Measurements from ENCODE around the gene P2RY8.
"Not testable (repeated sequence)": the region's sequence is repeated elsewhere in the genome, so short reads cannot be mapped to it uniquely, and the experiment has no call there.

Gene P2RY8

GRCh38 chrX:1576201-1576992 lies 39.4 kb upstream of the P2RY8 start:
- Histone ChIP-seq H3K27me3 (ENCODE audit: control insufficient read depth, low read length) (no peaks in the 10 kb centered on the region), H4K20me1 (ENCODE audit: control insufficient read depth, insufficient read depth, low read depth, low read length) (no peaks in the 10 kb centered on the region), H3F3A (ENCODE audit: control insufficient read depth, insufficient read depth) (peaks cover 10% of the 10 kb centered on the region), H3K4me3 (ENCODE audit: low read length) (no peak overlapping the region), H3K36me3 (ENCODE audit: control insufficient read depth, low read length) (no peaks in the 10 kb centered on the region), H3K9me2 (replicated peaks; ENCODE audit: control insufficient read depth, low read length) (no peaks in the 10 kb centered on the region), H3K9me3 (ENCODE audit: control insufficient read depth, insufficient read depth, low read length) (no peaks in the 10 kb centered on the region), H3K4me2 (ENCODE audit: low read length) (peak overlapping the region; percentile 25; the same call in 1 of the 2 replicates), H3K79me2 (ENCODE audit: control insufficient read depth, low read length) (no peaks in the 10 kb centered on the region), H3K27ac (ENCODE audit: low read depth, low read length) (no peak overlapping the region; the same call in 1 of the 2 replicates), H3K4me1 (ENCODE audit: control insufficient read depth, low read length) (peaks cover 17% of the 10 kb centered on the region)
- no peak for TF ChIP-seq CTCF (IDR thresholded peaks at IDR 0.05; ENCODE audit: low read depth, low read length, poor library complexity, severe bottlenecking)
- no peak for TF ChIP-seq EZH2phosphoT487 (IDR thresholded peaks at IDR 0.05; ENCODE audit: borderline replicate concordance, low read length)

- H3K27me3 ChIP-seq (ENCODE audit: control insufficient read depth, low read length); H3K36me3 ChIP-seq (ENCODE audit: control insufficient read depth, low read length); H3K4me3 ChIP-seq (ENCODE audit: low read length); H3K4me2 ChIP-seq (ENCODE audit: low read length); H3K79me2 ChIP-seq (ENCODE audit: control insufficient read depth, low read length); H4K20me1 ChIP-seq (ENCODE audit: control insufficient read depth, insufficient read depth, low read depth, low read length); H3K27ac ChIP-seq (ENCODE audit: low read depth, low read length); H3K9me3 ChIP-seq (ENCODE audit: control insufficient read depth, insufficient read depth, low read length); H3F3A ChIP-seq (ENCODE audit: control insufficient read depth, insufficient read depth); H3K9me2 ChIP-seq (replicated peaks; ENCODE audit: control insufficient read depth, low read length): not testable (repeated sequence)
- H3K4me1 ChIP-seq (ENCODE audit: control insufficient read depth, low read length), result peaks cover 11% of the 10 kb centered on the region
Measured at GRCh38 chrX:1574181-1574580, 37.2 kb upstream of the P2RY8 start.

- Histone ChIP-seq H3K4me3 (ENCODE audit: low read length) (no peak overlapping the region), H3K27ac (ENCODE audit: low read depth, low read length) (no peak overlapping the region), H3K27me3 (ENCODE audit: control insufficient read depth, low read length) (0 out of 2 replicates have a peak, but pooled peaks cover 6% of the 10 kb centered on the region), H3F3A (ENCODE audit: control insufficient read depth, insufficient read depth) (no peaks in the 10 kb centered on the region), H3K4me1 (ENCODE audit: control insufficient read depth, low read length) (peaks cover 11% of the 10 kb centered on the region), H4K20me1 (ENCODE audit: control insufficient read depth, insufficient read depth, low read depth, low read length) (no peaks in the 10 kb centered on the region), H3K9me2 (replicated peaks; ENCODE audit: control insufficient read depth, low read length) (no peaks in the 10 kb centered on the region), H3K36me3 (ENCODE audit: control insufficient read depth, low read length) (no peaks in the 10 kb centered on the region), H3K9me3 (ENCODE audit: control insufficient read depth, insufficient read depth, low read length) (no peaks in the 10 kb centered on the region), H3K4me2 (ENCODE audit: low read length) (peak overlapping the region; percentile 12; the same call in 1 of the 2 replicates), H3K79me2 (ENCODE audit: control insufficient read depth, low read length) (no peaks in the 10 kb centered on the region)
- TF ChIP-seq CTCF (IDR thresholded peaks at IDR 0.05; ENCODE audit: low read depth, low read length, poor library complexity, severe bottlenecking), result no peak
- no peak for TF ChIP-seq EZH2phosphoT487 (IDR thresholded peaks at IDR 0.05; ENCODE audit: borderline replicate concordance, low read length)
Measured at GRCh38 chrX:1564750-1565683, 28.0 kb upstream of the P2RY8 start.

GRCh38 chrX:1564077-1564476 lies 27.1 kb upstream of the P2RY8 start:
- not testable (repeated sequence) for H3K9me2 ChIP-seq (replicated peaks; ENCODE audit: control insufficient read depth, low read length); H3K36me3 ChIP-seq (ENCODE audit: control insufficient read depth, low read length); H3K4me3 ChIP-seq (ENCODE audit: low read length); H3K4me2 ChIP-seq (ENCODE audit: low read length); H3K9me3 ChIP-seq (ENCODE audit: control insufficient read depth, insufficient read depth, low read length); H3K79me2 ChIP-seq (ENCODE audit: control insufficient read depth, low read length); H3K27me3 ChIP-seq (ENCODE audit: control insufficient read depth, low read length); H3K27ac ChIP-seq (ENCODE audit: low read depth, low read length); H4K20me1 ChIP-seq (ENCODE audit: control insufficient read depth, insufficient read depth, low read depth, low read length); H3F3A ChIP-seq (ENCODE audit: control insufficient read depth, insufficient read depth)
- peaks cover 11% of the 10 kb centered on the region for H3K4me1 ChIP-seq (ENCODE audit: control insufficient read depth, low read length)

Data from DOHH2 (cell line).